Body of pancreas (tissue), 4 donors: ENCODE data around the gene BRPF1. TPM values are rescaled to one million over a fixed set of nuclear protein-coding genes. Genes with fewer than 3 reads are reported as not detected.

Experiments
- ATAC-seq: fragments of 150-250 bp; one replicate; pipeline ENCODE4 v1.9.1; 2016
- DNase-seq, 4 donors: peaks; one replicate each; pipeline ENCODE4 v3.0.0-alpha.2; 2019
- H3K27ac ChIP-seq, 4 donors: fragments of 200-600 bp; sonication (generic); 1 replicate in 3 of 4; 2 replicates in 1 of 4; pipeline versions ENCODE4 v1.5.1 to v1.6.1; 2016 to 2019; ENCODE audit warnings: mild to moderate bottlenecking in 1 of 4, mixed read lengths in 1 of 4, moderate library complexity in 1 of 4
- H3K27me3 ChIP-seq, 2 donors: fragments of 200-600 bp; sonication (generic); one replicate each; pipeline ENCODE4 v1.6.0; 2016; ENCODE audit warnings: mild to moderate bottlenecking in 1 of 2
- H3K36me3 ChIP-seq, 2 donors: fragments of 200-600 bp; sonication (generic); replicated peaks in 1 of 2; 2 replicates each; pipeline ENCODE4 v1.5.1; 2016; ENCODE audit warnings: low read depth in 2 of 2; ENCODE audit not compliant: insufficient read depth in 1 of 2
- H3K4me1 ChIP-seq: fragments of 200-600 bp; sonication (generic); one replicate; pipeline ENCODE4 v1.6.0; 2016
- H3K4me3 ChIP-seq, 2 donors: fragments of 200-600 bp; sonication (generic); 1 replicate in 1 of 2; 2 replicates in 1 of 2; pipeline ENCODE4 v1.5.1; 2016 to 2019
- H3K9me3 ChIP-seq, 3 donors: fragments of 200-600 bp; sonication (generic); 1 replicate in 2 of 3; 2 replicates in 1 of 3; pipeline ENCODE4 v1.5.1; 2016
- CTCF ChIP-seq, 7 experiments: fragments of 450-650 bp in 4 of 7; fragments of 200-600 bp in 3 of 7; sonication (generic) in 3 of 7; IDR thresholded peaks; one replicate each; pipeline ENCODE4 v1.5.1; 2016 to 2019; ENCODE audit warnings: antibody characterized with exemption in 7 of 7
- POLR2A ChIP-seq, 3 donors: fragments of 450-650 bp; IDR thresholded peaks; one replicate each; pipeline ENCODE4 v1.6.1; 2016; ENCODE audit warnings: antibody characterized with exemption in 3 of 3, mild to moderate bottlenecking in 2 of 3
- WGBS, 2 donors: methylation state at CpG; one replicate each; pipeline ENCODE4 v1.1.5; 2017; 5-methylcytosine and 5-hydroxymethylcytosine counted together
- intact Hi-C: fragments of 100-400 bp; cut with DNase I; formaldehyde crosslinking; loops from one replicate; pipeline ENCODE4 v1.15.1; 2023
- total RNA-seq, 2 donors: library from RNA; depleted of rRNA; stranded (reverse); fragments of >200 nt; gene quantifications; one replicate each; pipeline ENCODE4 v1.1.0, GENCODE V29; 2016

BRPF1 gene
- total RNA-seq, 2 donors from 2014 or later, result 9.6 to 10.9 TPM

- Histone ChIP-seq H3K4me3 (no peak overlapping the region), H3K27me3 (no peaks in the 10 kb centered on the region), H3K9me3 (no peaks in the 10 kb centered on the region), H3K36me3 (peaks cover 0 to 33% of the 10 kb centered on the region in 2 donors), H3K4me1 (peaks cover 26% of the 10 kb centered on the region), H3K27ac (no peak overlapping the region)
- WGBS, 2 donors, result 96 to 100% methylated on average over 1 to 2 of the region's 2 CpGs
- DNase-seq (no peak), ATAC-seq (no peak)
- no peak for TF ChIP-seq CTCF (IDR thresholded peaks at IDR 0.05)
- no peak for TF ChIP-seq POLR2A (IDR thresholded peaks at IDR 0.05)
- intact Hi-C loops, result no loop called here
Measured at GRCh38 chr3:9748031-9748430, 16.5 kb downstream of the BRPF1 start.

GRCh38 chr3:9749296-9749644 lies 17.7 kb downstream of the BRPF1 start:
- ATAC-seq, result peak; percentile 25
- WGBS, 2 donors, result 5 to 7% methylated on average over 16 to 19 of the region's 19 CpGs

GRCh38 chr3:9749645-9750555 lies 18.4 kb downstream of the BRPF1 start, which contains the start of gene OGG1:
TSS of gene OGG1 (plus strand) at chr3:9749952. CDS start at chr3:9750287, 335 bp downstream.
- peak; percentile 98 for ATAC-seq
- TF ChIP-seq POLR2A (IDR thresholded peaks at IDR 0.05) (peak; percentile 57 to 84 (median 77)), CTCF (IDR thresholded peaks at IDR 0.05) (peak in 2 of 7 experiments; percentile 16 to 19)
- H3K4me3 ChIP-seq, result peak within 1 kb of the TSS; percentile 35 to 64
- H3K9me3 ChIP-seq, result no peaks in the 10 kb centered on the region
- H3K4me1 ChIP-seq, result peaks cover 26% of the 10 kb centered on the region
- H3K27me3 ChIP-seq, result no peaks in the 10 kb centered on the region
- H3K36me3 ChIP-seq, result peaks cover 0 to 18% of the 10 kb centered on the region in 2 donors
- H3K27ac ChIP-seq, result peak within 1 kb of the TSS; percentile 73 to 96 (median 86)
- DNase-seq, result peak; percentile 98 to 99 (median 98)
- intact Hi-C loops, result no loop called here
- WGBS, 2 donors, result 0 to 1% methylated on average over 42 to 60 of the region's 60 CpGs

More at GRCh38 chr3:9749296-9749644, 17.7 kb downstream of the BRPF1 start:
- DNase-seq, result no peak
- TF ChIP-seq POLR2A (IDR thresholded peaks at IDR 0.05) (no peak), CTCF (IDR thresholded peaks at IDR 0.05) (no peak)
- Histone ChIP-seq H3K36me3 (peaks cover 0 to 22% of the 10 kb centered on the region in 2 donors), H3K27ac (peak overlapping the region; percentile 73 to 96 (median 86)), H3K4me3 (peak overlapping the region; percentile 23 to 64), H3K9me3 (no peaks in the 10 kb centered on the region), H3K27me3 (no peaks in the 10 kb centered on the region), H3K4me1 (peaks cover 26% of the 10 kb centered on the region)
- intact Hi-C loops, result no loop called here

GRCh38 chr3:9750556-9751411 lies 19.2 kb downstream of the BRPF1 start:
- WGBS, 2 donors, result 40 to 43% methylated on average over 17 of the region's 17 CpGs
- H3K36me3 ChIP-seq, result peaks cover 0 to 10% of the 10 kb centered on the region in 2 donors

More at GRCh38 chr3:9750556-9751411, 19.2 kb downstream of the BRPF1 start:
- peak overlapping the region in 3 of 4 donors; percentile 73 to 96 (median 90) for H3K27ac ChIP-seq
- TF ChIP-seq CTCF (IDR thresholded peaks at IDR 0.05) (no peak), POLR2A (IDR thresholded peaks at IDR 0.05) (no peak)
- H3K9me3 ChIP-seq, result no peaks in the 10 kb centered on the region
- no peaks in the 10 kb centered on the region for H3K27me3 ChIP-seq
- peak overlapping the region; percentile 35 to 64 for H3K4me3 ChIP-seq
- ATAC-seq, result no peak
- no peak for DNase-seq
- intact Hi-C loops, result no loop called here
- peaks cover 26% of the 10 kb centered on the region for H3K4me1 ChIP-seq
